Activated B cell treated with CpG ODN at 0.5 μM for 24 hours (primary cell): ENCODE measurements around the gene R3HDM2. TPM values are rescaled to one million over a fixed set of nuclear protein-coding genes. Genes with fewer than 3 reads are reported as not detected.

Experiments
- ATAC-seq: fragments of 200-7000 bp; cut with Tn5 transposase; one replicate; pipeline ENCODE4 v1.10.0; 2021; ENCODE audit warnings: low read depth, mild to moderate bottlenecking, moderate library complexity
- CTCF ChIA-PET: fragments of 350-600 bp; sonication (Branson Sonifier 250); formaldehyde crosslinking; loops from one replicate; lab custom pipeline; 2021; ENCODE audit warnings: antibody characterized with exemption; lab: Charles Lee
- POLR2A ChIA-PET: fragments of 350-600 bp; sonication (Branson Sonifier 250); formaldehyde crosslinking; loops from one replicate; lab custom pipeline; 2021; ENCODE audit warnings: antibody characterized with exemption; lab: Charles Lee
- DNase-seq: peaks from one replicate; pipeline ENCODE4 v3.0.0; 2022
- H3K27ac Mint-ChIP-seq: one replicate; pipeline ENCODE4 v1.8.0; 2020; ENCODE audit warnings: mixed read lengths
- H3K27me3 Mint-ChIP-seq: one replicate; pipeline ENCODE4 v1.8.0; 2021; ENCODE audit warnings: mixed read lengths
- H3K36me3 Mint-ChIP-seq: one replicate; pipeline ENCODE4 v1.8.0; 2021; ENCODE audit warnings: low read depth, mixed read lengths
- H3K4me1 Mint-ChIP-seq: one replicate; pipeline ENCODE4 v1.8.0; 2021; ENCODE audit warnings: mixed read lengths
- H3K4me3 Mint-ChIP-seq: one replicate; pipeline ENCODE4 v1.8.0; 2020; ENCODE audit warnings: mild to moderate bottlenecking, mixed read lengths
- H3K9me3 Mint-ChIP-seq: one replicate; pipeline ENCODE4 v1.8.0; 2020; ENCODE audit warnings: mixed read lengths
- CTCF ChIP-seq: fragments of 200-600 bp; IDR thresholded peaks from one replicate; pipeline ENCODE4 v1.8.0; 2022; ENCODE audit warnings: antibody characterized with exemption, mild to moderate bottlenecking
- intact Hi-C: fragments of 100-400 bp; cut with micrococcal nuclease; formaldehyde crosslinking; loops from one replicate; pipeline ENCODE4 v1.15.1; 2024
- total RNA-seq: library from RNA; stranded (reverse); gene quantifications from 2 replicates; pipeline ENCODE4 v1.2.3, GENCODE V29; 2022

R3HDM2 gene
- total RNA-seq, 1 donor from 2014 or later, result 75.6 TPM

- ChIA-PET POLR2A (interaction anchor here (0.6 kb wide), 2 partner anchors 13 to 378 kb away, joined by 4 read pairs; no protein-coding TSS in a partner anchor), CTCF (no interaction called here)
- DNase-seq (no peak), ATAC-seq (no peak)
- peaks cover 27% of the 10 kb centered on the region for H3K36me3 Mint-ChIP-seq
- H3K4me1 Mint-ChIP-seq, result peaks cover 4% of the 10 kb centered on the region
- H3K9me3 Mint-ChIP-seq, result no peaks in the 10 kb centered on the region
- H3K27me3 Mint-ChIP-seq, result no peaks in the 10 kb centered on the region
- intact Hi-C loops, result loop anchor here (5.0 kb wide), 1 partner anchor 35 kb away; no protein-coding TSS in a partner anchor
- no peak overlapping the region for H3K27ac Mint-ChIP-seq
- TF ChIP-seq CTCF, result no peak
- H3K4me3 Mint-ChIP-seq, result no peak overlapping the region
These were observed 53.6 kb downstream of the R3HDM2 start for GRCh38 chr12:57377103-57377840.

DNA sequence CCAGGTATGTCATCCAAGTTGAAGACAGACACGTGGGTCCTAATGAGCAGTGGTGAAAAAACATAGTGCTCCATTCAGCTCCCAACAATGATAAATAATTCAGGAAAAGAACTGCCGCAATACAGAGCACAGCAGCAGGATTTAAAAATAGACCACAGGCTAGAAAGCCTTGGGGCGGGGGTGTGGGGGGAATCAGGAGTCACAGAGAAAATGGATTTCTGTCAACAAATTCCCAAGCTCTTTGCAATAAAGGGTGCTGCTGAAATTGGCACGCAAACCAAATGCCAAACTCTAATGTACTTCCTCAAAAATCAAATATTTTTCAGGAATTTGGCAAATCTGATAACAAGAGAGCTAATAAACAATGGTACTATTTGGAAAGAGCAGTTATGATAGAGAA lies 58.6 kb downstream of the R3HDM2 start:
- no peak overlapping the region for H3K4me3 Mint-ChIP-seq
- ATAC-seq (no peak), DNase-seq (no peak)
- no peak for TF ChIP-seq CTCF
- CTCF ChIA-PET, result no interaction called here
- POLR2A ChIA-PET, result no interaction called here
- H3K4me1 Mint-ChIP-seq, result peaks cover 6% of the 10 kb centered on the region
- H3K36me3 Mint-ChIP-seq, result peaks cover 35% of the 10 kb centered on the region
- H3K9me3 Mint-ChIP-seq, result no peaks in the 10 kb centered on the region
- H3K27ac Mint-ChIP-seq, result no peak overlapping the region
- intact Hi-C loops, result no loop called here
- H3K27me3 Mint-ChIP-seq, result no peaks in the 10 kb centered on the region

DNA sequence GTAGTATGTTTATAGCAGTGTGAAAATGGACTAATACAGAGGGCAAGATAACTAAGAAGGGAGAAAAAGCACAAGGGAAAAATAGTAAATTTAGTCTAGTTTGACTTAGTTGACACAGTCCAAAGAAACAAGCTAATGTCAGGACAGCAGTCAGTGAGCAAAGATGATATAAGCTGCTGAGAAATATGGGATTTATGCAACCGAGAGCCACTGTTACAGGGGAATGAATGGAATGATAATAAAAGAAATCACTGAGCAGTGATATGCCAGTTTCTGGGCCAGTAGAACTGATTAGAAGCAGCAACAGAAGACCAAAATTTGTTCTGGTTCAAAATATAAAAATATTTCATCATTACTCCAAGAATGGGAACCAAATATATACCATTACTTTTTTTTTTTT lies 60.1 kb downstream of the R3HDM2 start:
- ChIA-PET CTCF (interaction anchor here (0.6 kb wide), 1 partner anchor 63 kb away, joined by 4 read pairs; no protein-coding TSS in a partner anchor), POLR2A (interaction anchor here (0.7 kb wide), 1 partner anchor 1039 kb away, joined by 4 read pairs; no protein-coding TSS in a partner anchor)
- no peak overlapping the region for H3K4me3 Mint-ChIP-seq
- peaks cover 6% of the 10 kb centered on the region for H3K4me1 Mint-ChIP-seq
- TF ChIP-seq CTCF, result no peak
- peaks cover 37% of the 10 kb centered on the region for H3K36me3 Mint-ChIP-seq
- peaks cover 7% of the 10 kb centered on the region for H3K9me3 Mint-ChIP-seq
- no peak overlapping the region for H3K27ac Mint-ChIP-seq
- DNase-seq, result no peak
- H3K27me3 Mint-ChIP-seq, result no peaks in the 10 kb centered on the region
- ATAC-seq, result no peak
- intact Hi-C loops, result no loop called here

DNA sequence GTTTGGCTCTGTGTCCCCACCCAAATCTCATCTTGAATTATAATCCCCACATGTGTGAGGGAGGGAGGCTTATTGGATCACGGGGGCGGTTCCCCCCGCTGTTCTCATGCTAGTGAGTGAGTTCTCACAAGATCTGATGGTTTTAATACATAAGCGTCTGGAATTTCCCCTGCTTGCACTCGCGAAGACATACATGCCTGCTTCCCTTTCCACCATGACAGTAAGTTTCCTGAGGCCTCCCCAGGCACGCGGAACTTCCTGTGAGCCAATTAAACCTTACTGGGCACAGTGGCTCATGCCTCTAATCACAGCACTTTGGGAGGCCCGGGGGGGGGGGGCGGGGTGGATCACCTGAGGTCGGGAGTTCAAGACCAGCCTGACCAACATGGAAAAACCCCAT lies 60.8 kb downstream of the R3HDM2 start:
- ATAC-seq, result no peak
- no peak for TF ChIP-seq CTCF
- CTCF ChIA-PET, result no interaction called here
- Mint-ChIP-seq H3K9me3 (peaks cover 7% of the 10 kb centered on the region), H3K4me1 (peaks cover 6% of the 10 kb centered on the region), H3K27me3 (no peaks in the 10 kb centered on the region), H3K36me3 (peaks cover 37% of the 10 kb centered on the region), H3K4me3 (no peak overlapping the region), H3K27ac (no peak overlapping the region)
- DNase-seq, result no peak
- intact Hi-C loops, result no loop called here
- POLR2A ChIA-PET, result interaction anchor here (0.7 kb wide), 1 partner anchor 1040 kb away, joined by 4 read pairs; no protein-coding TSS in a partner anchor

GRCh38 chr12:57369202-57369601 lies 61.6 kb downstream of the R3HDM2 start:
- Mint-ChIP-seq H3K9me3 (peaks cover 7% of the 10 kb centered on the region), H3K4me3 (no peak overlapping the region), H3K27ac (no peak overlapping the region), H3K4me1 (peaks cover 6% of the 10 kb centered on the region), H3K36me3 (peaks cover 37% of the 10 kb centered on the region), H3K27me3 (no peaks in the 10 kb centered on the region)
- ATAC-seq (no peak), DNase-seq (no peak)
- CTCF ChIA-PET, result no interaction called here
- TF ChIP-seq CTCF, result no peak
- intact Hi-C loops, result no loop called here
- POLR2A ChIA-PET, result no interaction called here
